K562 (cell line): ENCODE measurements around the gene MTMR12. TPM values are rescaled to one million over a fixed set of nuclear protein-coding genes. Genes with fewer than 3 reads are reported as not detected.

ENCODE experiments used
- ATAC-seq: fragments of 200-7000 bp; cut with Tn5 transposase; 3 replicates; pipeline ENCODE4 v1.9.1; 2020; ENCODE audit warnings: moderate library complexity
- BruUV-seq: library from RNA; stranded (reverse); fragments of 400-500 nt; replicated peaks from 2 replicates; lab custom pipeline; 2021; lab: Mats Ljungman, UMichigan
- CTCF ChIA-PET: fragments of 300-600 bp; formaldehyde crosslinking; extraction: SDS; loops from one replicate; lab custom pipeline; 2021; ENCODE audit warnings: low intra/inter-chr PET ratio; lab: Yijun Ruan, JAX
- POLR2A ChIA-PET: fragments of 300-600, 350-650 bp; sonication (Branson Sonifier 250); formaldehyde crosslinking; extraction: SDS; loops from one replicate; lab custom pipeline; 2021; ENCODE audit warnings: antibody characterized with exemption, inconsistent platforms; lab: Yijun Ruan, JAX
- DNase-seq, 4 experiments: peaks; one replicate each; pipeline versions ENCODE4 v3.0.0 to v3.0.0-alpha.2; 2011 to 2018; ENCODE audit warnings: low spot score in 3 of 4, mixed read lengths in 3 of 4; ENCODE audit errors: extremely low read depth in 1 of 4
- FAIRE-seq: peaks from 2 replicates; lab custom pipeline; 2011; peaks lifted over from hg19 to GRCh38; lab: Jason Lieb, UNC
- H2AFZ ChIP-seq: 2 replicates; pipeline ENCODE4 v1.6.0; 2011; ENCODE audit warnings: low read depth, low read length, control low read depth, inconsistent platforms
- H3K27ac ChIP-seq: fragments of 200-600 bp; 3 replicates; pipeline ENCODE4 v1.8.0; 2011; ENCODE audit warnings: low read depth, mild to moderate bottlenecking, control low read depth, inconsistent platforms, low read length, moderate library complexity, mixed read lengths; ENCODE audit errors: extremely low read depth
- H3K27me3 ChIP-seq, 2 experiments: fragments of 300-600 bp in 1 of 2; 2 replicates in 1 of 2; 3 replicates in 1 of 2; pipeline versions ENCODE4 v1.6.0 to v1.8.0; 2011; ENCODE audit warnings: inconsistent platforms in 2 of 2, low read length in 2 of 2, mild to moderate bottlenecking in 1 of 2, mixed read lengths in 1 of 2, moderate library complexity in 1 of 2; ENCODE audit not compliant: control insufficient read depth in 2 of 2, insufficient read depth in 2 of 2
- H3K36me3 ChIP-seq: fragments of 300-600 bp; 3 replicates; pipeline ENCODE4 v1.8.0; 2011; ENCODE audit warnings: mild to moderate bottlenecking, low read length, inconsistent platforms; ENCODE audit not compliant: control insufficient read depth, insufficient read depth
- H3K4me1 ChIP-seq, 2 experiments: fragments of 200-600 bp in 1 of 2; replicated peaks in 1 of 2; 2 replicates in 1 of 2; 3 replicates in 1 of 2; pipeline versions ENCODE4 v1.5.1 to v1.8.0; 2011; ENCODE audit warnings: inconsistent platforms in 2 of 2, low read length in 2 of 2, mild to moderate bottlenecking in 1 of 2, mixed read lengths in 1 of 2, moderate library complexity in 1 of 2; ENCODE audit not compliant: control insufficient read depth in 2 of 2, insufficient read depth in 2 of 2
- H3K4me2 ChIP-seq: 2 replicates; pipeline ENCODE4 v1.6.1; 2011; ENCODE audit warnings: low read length, control low read depth, inconsistent platforms, mixed read lengths; ENCODE audit not compliant: insufficient read depth
- H3K4me3 ChIP-seq: fragments of 200-600 bp; sonication (generic), shearing (Covaris generic); 2 replicates; pipeline ENCODE4 v1.5.1; 2016; ENCODE audit warnings: control low read depth, inconsistent platforms
- H3K79me2 ChIP-seq: fragments of 200-600 bp; 3 replicates; pipeline ENCODE4 v1.8.0; 2011; ENCODE audit warnings: low read length, inconsistent platforms; ENCODE audit not compliant: control insufficient read depth, insufficient read depth
- H3K9ac ChIP-seq, 2 experiments: 2 replicates each; pipeline versions ENCODE4 v1.6.0 to v1.6.1; 2011; ENCODE audit warnings: low read depth in 2 of 2, low read length in 2 of 2, control low read depth in 1 of 2, inconsistent platforms in 1 of 2, mild to moderate bottlenecking in 1 of 2, mixed read lengths in 1 of 2; ENCODE audit not compliant: insufficient read depth in 1 of 2
- H3K9me1 ChIP-seq: one replicate; pipeline ENCODE4 v1.6.0; 2011; ENCODE audit warnings: inconsistent platforms, mild to moderate bottlenecking, low read length, moderate library complexity; ENCODE audit not compliant: control insufficient read depth, insufficient read depth
- H3K9me3 ChIP-seq: replicated peaks from 2 replicates; pipeline ENCODE4 v1.5.1; 2011; ENCODE audit warnings: low read depth, low read length, inconsistent platforms; ENCODE audit not compliant: control insufficient read depth, insufficient read depth
- H4K20me1 ChIP-seq: replicated peaks from 2 replicates; pipeline ENCODE4 v1.6.1; 2011; ENCODE audit warnings: low read length, inconsistent platforms, mixed read lengths; ENCODE audit not compliant: control insufficient read depth, insufficient read depth
- BHLHE40 ChIP-seq: IDR thresholded peaks from 2 replicates; pipeline ENCODE4 v1.6.1; 2011; ENCODE audit warnings: low read length, improper control_type of control experiment
- CCNT2 ChIP-seq: IDR thresholded peaks from 2 replicates; pipeline ENCODE4 v1.6.1; 2011; ENCODE audit warnings: borderline replicate concordance, low read depth, mild to moderate bottlenecking, moderate library complexity, mixed read lengths, low read length; ENCODE audit not compliant: insufficient read length; ENCODE audit errors: extremely low read depth
- CLOCK ChIP-seq: fragments of 250-450 bp; sonication (Bioruptor Pico); IDR thresholded peaks from 2 replicates; pipeline ENCODE4 v1.4.0; 2020; ENCODE audit warnings: mild to moderate bottlenecking, moderate library complexity, borderline replicate concordance
- CREM ChIP-seq: IDR thresholded peaks from 2 replicates; pipeline ENCODE4 v1.6.1; 2014; ENCODE audit warnings: antibody characterized with exemption, low read depth
- EP300 ChIP-seq: IDR thresholded peaks from 2 replicates; pipeline ENCODE4 v1.6.1; 2012; ENCODE audit warnings: low read length, improper control_type of control experiment
- IRF1 ChIP-seq: sonication (generic); formaldehyde crosslinking; IDR thresholded peaks from 2 replicates; pipeline ENCODE4 v1.8.0; 2022; ENCODE audit warnings: missing genetic modification reagents, mild to moderate bottlenecking, borderline replicate concordance
- LEF1 ChIP-seq: fragments of 450-650 bp; IDR thresholded peaks from 2 replicates; pipeline ENCODE4 v1.6.1; 2016; ENCODE audit warnings: mild to moderate bottlenecking
- MEIS2 ChIP-seq: fragments of 450-650 bp; IDR thresholded peaks from 2 replicates; pipeline ENCODE4 v1.6.1; 2014; ENCODE audit warnings: mild to moderate bottlenecking; ENCODE audit not compliant: partially characterized antibody
- TCF15 ChIP-seq: fragments of 250-450 bp; sonication (Bioruptor Pico); IDR thresholded peaks from 2 replicates; pipeline ENCODE4 v1.8.0; 2022; ENCODE audit warnings: moderate library complexity, mild to moderate bottlenecking, inconsistent platforms
- ZNF384 ChIP-seq: IDR thresholded peaks from 2 replicates; pipeline ENCODE4 v1.6.1; 2012; ENCODE audit warnings: low read depth, low read length, improper control_type of control experiment
- ZNF609 ChIP-seq: sonication (generic); formaldehyde crosslinking; IDR thresholded peaks from 2 replicates; pipeline ENCODE4 v1.8.1; 2023; ENCODE audit warnings: missing genetic modification reagents, mild to moderate bottlenecking, borderline replicate concordance
- WGBS: fragments of 100-300 bp; shearing (Covaris generic); methylation state at CpG from one replicate; pipeline ENCODE4 v1.1.6; 2016; ENCODE audit warnings: low coverage, mixed read lengths; ENCODE audit not compliant: insufficient coverage; ENCODE audit errors: missing lambda C conversion rate; 5-methylcytosine and 5-hydroxymethylcytosine counted together
- in situ Hi-C: fragments of 300-500 bp; cut with MboI; formaldehyde crosslinking; loops from 4 replicates; pipeline ENCODE4 v1.15.0; 2018; ENCODE audit warnings: inconsistent platforms, mixed read lengths
- intact Hi-C: fragments of 100-400 bp; cut with micrococcal nuclease; formaldehyde crosslinking; loops from 2 replicates; pipeline ENCODE4 v1.14.2; 2022
- polyA plus RNA-seq, 8 experiments: library from polyadenylated mRNA; depleted of rRNA in 4 of 8; stranded (reverse) in 5 of 8; unstranded in 3 of 8; fragments of >200 nt; fragmentation: Nextera tagmentation in 2 of 8; fragmentation: Illumina TruSeq in 1 of 8; extraction: Ambion mirVana in 2 of 8; extraction: Trizol in 1 of 8; gene quantifications; 2 replicates each; pipeline versions ENCODE4 v1.2.1 to v1.2.3, GENCODE V29; 2011 to 2014; ENCODE audit warnings: inconsistent platforms in 1 of 8, missing spikeins in 1 of 8
- total RNA-seq, 7 experiments: library from RNA; depleted of rRNA in 6 of 7; stranded (reverse); fragments of >200 nt in 6 of 7; fragmentation: Illumina TruSeq in 2 of 7; extraction: Trizol in 2 of 7; gene quantifications; 2 replicates each; pipeline versions ENCODE4 v1.2.1 to v1.2.3, GENCODE V29; 2011 to 2021; ENCODE audit warnings: low replicate concordance in 1 of 7

Gene MTMR12
- total and polyA plus RNA-seq, 9 of the 15 experiments (the other 6 are each of a cell fraction or from before 2014, with no cell fraction given) = 4.0 to 28.7 (median 17.1) TPM

- TF ChIP-seq TCF15 (CRISPR knock-in tag) (no peak), CREM (no peak), MEIS2 (no peak)
These were observed 53.7 kb downstream of the MTMR12 start (continued) for GRCh38 chr5:32259033-32259432.

- Histone ChIP-seq H2AFZ (no peak overlapping the region), H3K9ac (no peak overlapping the region), H3K27me3 (no peaks in the 10 kb centered on the region), H3K9me1 (no peaks in the 10 kb centered on the region), H3K27ac (no peak overlapping the region), H4K20me1 (no peaks in the 10 kb centered on the region), H3K79me2 (no peaks in the 10 kb centered on the region), H3K9me3 (no peaks in the 10 kb centered on the region), H3K4me1 (peaks cover 3 to 4% of the 10 kb centered on the region in 2 experiments; a peak in 4 of 5 replicates), H3K4me3 (no peak overlapping the region), H3K4me2 (no peak overlapping the region), H3K36me3 (peaks cover 67% of the 10 kb centered on the region)
- DNase-seq (no peak), ATAC-seq (no peak), FAIRE-seq (no peak)
- 82% methylated on average over 3 of the region's 3 CpGs for WGBS
- ChIA-PET POLR2A (interaction anchor here (0.7 kb wide), 1 partner anchor 342 kb away, joined by 6 read pairs; no protein-coding TSS in a partner anchor), CTCF (no interaction called here)
- in situ Hi-C loops (no loop called here), intact Hi-C loops (no loop called here)
- BruUV-seq = no TSS peak
- TF ChIP-seq ZNF609 (no peak), LEF1 (no peak), BHLHE40 (no peak), CCNT2 (no peak), IRF1 (CRISPR knock-in tag) (no peak), EP300 (no peak), ZNF384 (no peak), CLOCK (CRISPR knock-in tag) (no peak), TCF15 (CRISPR knock-in tag) (no peak)
These were observed 54.3 kb downstream of the MTMR12 start for GRCh38 chr5:32258424-32258823.
